NB4 (cell line): ENCODE results near the gene ZNF79.

Source experiments
- CTCF ChIP-seq: IDR thresholded peaks from one replicate; pipeline ENCODE4 v1.5.1; 2012; ENCODE audit warnings: low read depth, low read length
- MYC ChIP-seq: IDR thresholded peaks from 2 replicates; pipeline ENCODE4 v1.6.1; 2011; ENCODE audit warnings: low read depth, low read length

DNA sequence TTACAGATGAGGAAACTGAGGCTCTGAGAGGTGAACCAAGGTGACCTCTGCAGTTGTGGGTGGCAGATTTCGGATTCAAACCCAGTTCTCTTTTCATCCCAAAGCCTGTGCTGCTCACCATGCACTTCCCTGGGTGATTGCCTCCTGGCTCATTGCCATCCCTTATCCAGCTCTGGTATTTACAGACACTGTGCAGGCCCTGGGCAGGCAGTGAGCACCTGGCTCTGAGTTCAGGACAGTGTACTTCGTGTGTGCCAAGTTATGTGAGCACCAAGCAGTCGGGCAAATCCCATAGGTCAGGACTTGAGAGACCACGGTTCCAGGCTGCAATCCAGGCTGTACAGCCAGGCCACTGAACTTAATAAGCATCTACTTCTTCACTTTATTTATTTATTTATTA, 28.5 kb downstream of the ZNF79 start:
- TF ChIP-seq CTCF: no peak
- no peak for TF ChIP-seq MYC
